HEK293 (cell line): ENCODE results near the gene SNTG2.

Source experiments
- CTCF ChIP-seq: fragments of 450-650 bp; formaldehyde crosslinking; IDR thresholded peaks from 2 replicates; pipeline ENCODE4 v1.5.1; 2016; ENCODE audit warnings: missing biosample characterization, missing genetic modification characterization
- FEZF1 ChIP-seq: fragments of 450-650 bp; formaldehyde crosslinking; IDR thresholded peaks from 2 replicates; pipeline ENCODE4 v1.5.1; 2016; ENCODE audit warnings: missing biosample characterization, missing genetic modification characterization
- MZF1 ChIP-seq: fragments of 450-650 bp; formaldehyde crosslinking; IDR thresholded peaks from 2 replicates; pipeline ENCODE4 v1.5.1; 2017; ENCODE audit warnings: missing biosample characterization, missing genetic modification characterization, borderline replicate concordance
- SETDB1 ChIP-seq: IDR thresholded peaks from one replicate; pipeline ENCODE4 v1.6.1; 2017; ENCODE audit warnings: mild to moderate bottlenecking, low read length, moderate library complexity, mixed read lengths; ENCODE audit not compliant: insufficient read length
- ZBTB1 ChIP-seq: fragments of 450-650 bp; formaldehyde crosslinking; IDR thresholded peaks from 2 replicates; pipeline ENCODE4 v1.5.1; 2016; ENCODE audit warnings: missing biosample characterization, missing genetic modification characterization
- ZBTB21 ChIP-seq: fragments of 450-650 bp; formaldehyde crosslinking; IDR thresholded peaks from 2 replicates; pipeline ENCODE4 v1.5.1; 2017; ENCODE audit warnings: missing biosample characterization, missing genetic modification characterization
- ZNF2 ChIP-seq: fragments of 450-650 bp; formaldehyde crosslinking; IDR thresholded peaks from 2 replicates; pipeline ENCODE4 v1.5.1; 2016; ENCODE audit warnings: missing biosample characterization, missing genetic modification characterization
- ZNF404 ChIP-seq: fragments of 450-650 bp; formaldehyde crosslinking; IDR thresholded peaks from 2 replicates; pipeline ENCODE4 v1.5.1; 2017; ENCODE audit warnings: missing biosample characterization, missing genetic modification characterization
- ZSCAN5A ChIP-seq: fragments of 450-650 bp; formaldehyde crosslinking; IDR thresholded peaks from 2 replicates; pipeline ENCODE4 v1.5.1; 2016; ENCODE audit warnings: missing biosample characterization, missing genetic modification characterization

GRCh38 chr2:1186421-1186820, 235.8 kb downstream of the SNTG2 start:
- no peak for TF ChIP-seq ZBTB21 (tag by site-specific recombination)
- no peak for TF ChIP-seq CTCF
- TF ChIP-seq ZNF404 = no peak
- TF ChIP-seq ZBTB1 (tag by site-specific recombination) = no peak
- no peak for TF ChIP-seq ZNF2 (tag by site-specific recombination)
- no peak for TF ChIP-seq MZF1 (tag by site-specific recombination)
- no peak for TF ChIP-seq FEZF1 (tag by site-specific recombination)
- no peak for TF ChIP-seq SETDB1
- no peak for TF ChIP-seq ZSCAN5A (tag by site-specific recombination)
